Mesenteric fat pad (tissue), 1 donor: Measurements from ENCODE around the gene ANKS1B. TPM values are rescaled to one million over a fixed set of nuclear protein-coding genes. Genes with fewer than 3 reads are reported as not detected.
"Not testable (repeated sequence)": the region's sequence is repeated elsewhere in the genome, so short reads cannot be mapped to it uniquely, and the experiment has no call there.

Experiments
- DNase-seq: peaks from one replicate; pipeline ENCODE4 v3.0.0-alpha.2; 2020; ENCODE audit warnings: low spot score
- total RNA-seq: library from RNA; stranded (reverse); fragmentation: NEBNext Ultra II Directional; extraction: Animal tissue kit (Norgen Biotek cat#: 25700); gene quantifications from one replicate; pipeline ENCODE4 v1.2.1, GENCODE V29; 2021
- donor health status: DM: yes; HTN: yes; CAD: no.

Gene ANKS1B
- total RNA-seq, 1 donor from 2014 or later: 5.3 TPM

DNA sequence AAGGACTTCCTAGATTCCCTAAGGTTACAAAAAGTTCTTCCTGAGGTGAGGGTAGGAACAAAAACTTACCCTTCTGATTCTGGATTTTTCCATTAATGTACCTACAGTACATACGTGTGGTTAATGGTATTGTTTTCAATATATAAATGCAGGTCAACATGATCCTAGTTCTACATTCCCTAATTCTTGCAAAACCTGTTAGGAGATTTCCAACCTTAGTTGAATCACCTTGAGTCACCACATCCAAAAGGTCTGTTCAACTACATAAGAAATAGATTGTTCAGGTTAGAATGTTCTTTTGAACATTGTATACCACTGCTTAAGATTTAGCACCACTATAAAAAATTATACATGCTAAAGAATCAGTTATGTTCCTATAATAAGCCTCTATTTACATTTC, 218.3 kb downstream of the ANKS1B start:
- DNase-seq: no peak

GRCh38 chr12:99765469-99766114, 219.1 kb downstream of the ANKS1B start:
- no peak for DNase-seq

GRCh38 chr12:99759444-99759843, 225.3 kb downstream of the ANKS1B start:
- DNase-seq: no peak

- DNase-seq: no peak
These were observed 225.7 kb downstream of the ANKS1B start for GRCh38 chr12:99758997-99759396.

DNA sequence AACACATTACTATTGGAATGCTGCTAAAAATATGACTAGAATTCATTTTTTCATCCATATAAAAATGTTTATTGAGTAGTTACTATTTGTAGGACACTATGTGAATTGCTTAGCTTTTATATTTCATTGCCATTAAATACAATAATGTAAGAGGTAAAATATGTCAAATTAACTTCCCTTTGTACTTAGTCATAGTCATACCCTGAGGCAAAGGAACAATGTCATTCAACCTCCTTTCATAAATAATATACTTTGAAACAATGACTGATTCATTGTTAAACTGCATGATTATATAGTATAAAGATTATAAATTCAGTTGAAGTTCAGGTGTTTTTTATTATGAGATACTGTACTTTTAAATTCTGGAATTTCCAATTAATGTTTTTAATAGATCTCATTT, 232.0 kb downstream of the ANKS1B start:
- DNase-seq: no peak

DNA sequence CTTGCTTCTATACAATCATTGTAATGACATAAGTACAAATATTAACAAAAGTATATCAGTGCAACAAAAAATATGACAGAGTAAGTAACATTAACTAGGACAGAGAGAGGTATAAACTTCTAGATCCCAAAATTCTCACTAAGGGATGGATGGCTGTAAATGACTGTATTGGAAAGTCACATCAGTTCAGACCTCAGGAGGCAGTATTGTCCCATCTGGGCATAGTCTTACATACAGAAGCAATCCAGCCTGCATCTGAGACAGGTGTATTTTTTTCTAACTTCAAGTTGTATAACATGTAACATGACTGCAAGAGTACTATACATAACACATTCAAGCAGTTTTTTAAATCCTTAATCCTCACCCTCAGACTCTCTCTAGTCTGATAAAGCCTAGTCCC, 238.2 kb downstream of the ANKS1B start:
- no peak for DNase-seq

DNA sequence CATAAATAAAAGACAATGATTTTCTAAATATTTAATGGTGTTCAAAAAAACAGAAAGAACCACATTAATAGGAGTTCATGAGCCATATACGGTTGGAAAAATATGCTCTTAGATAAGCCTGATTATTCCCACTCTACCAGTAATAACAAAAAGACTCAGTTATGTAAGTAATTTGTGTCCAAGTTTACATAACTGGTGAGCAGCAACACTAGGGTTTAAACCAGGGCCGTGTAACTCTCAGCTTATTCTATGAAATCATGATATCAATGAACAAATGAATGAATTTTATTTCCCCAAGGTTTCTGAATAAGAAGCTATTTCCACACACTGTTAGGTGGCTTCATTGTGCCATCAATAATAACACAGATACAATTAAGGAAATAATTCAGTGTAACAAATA, 238.8 kb downstream of the ANKS1B start:
- no peak for DNase-seq

DNA sequence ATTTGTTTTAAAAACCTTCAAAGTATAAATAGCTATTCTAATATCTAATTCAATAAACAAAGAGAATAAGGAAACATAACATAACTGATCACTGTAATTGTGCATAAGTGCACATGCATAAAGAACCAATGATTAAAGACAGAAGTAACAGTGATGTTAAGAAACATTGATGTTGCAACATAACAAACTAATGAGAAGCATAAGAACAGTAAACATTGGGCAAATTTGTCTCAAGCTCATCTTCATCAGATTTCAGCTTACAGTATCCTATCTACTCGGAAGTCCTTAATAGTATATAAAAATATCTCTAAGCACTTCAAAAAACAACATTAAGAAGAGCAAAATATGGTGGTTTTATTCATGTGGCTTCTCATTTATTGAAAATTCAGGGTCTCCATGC, 239.6 kb downstream of the ANKS1B start:
- no peak for DNase-seq

DNA sequence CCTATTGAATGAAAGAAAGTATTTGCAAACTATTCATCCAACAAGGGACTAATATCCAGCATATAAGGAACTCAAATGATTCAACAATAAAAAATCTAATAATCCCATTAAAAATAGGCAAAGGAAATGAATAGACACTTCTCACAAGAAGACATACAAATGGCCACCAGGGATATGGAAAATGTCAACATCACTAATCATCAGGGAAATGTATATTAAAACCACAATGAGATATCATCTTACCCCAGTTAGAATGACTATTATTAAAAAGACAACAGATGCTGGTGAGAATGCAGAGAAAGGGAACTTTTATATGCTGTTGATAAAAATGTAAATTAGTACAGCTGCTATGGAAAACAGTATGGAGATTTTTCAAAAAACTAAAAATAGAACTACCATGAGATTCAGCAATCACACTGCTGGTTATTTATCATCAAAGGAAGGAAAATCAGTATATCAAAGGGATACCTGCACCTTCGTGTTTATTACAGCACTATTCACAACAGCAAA, 247.9 kb downstream of the ANKS1B start:
- no peak for DNase-seq

DNA sequence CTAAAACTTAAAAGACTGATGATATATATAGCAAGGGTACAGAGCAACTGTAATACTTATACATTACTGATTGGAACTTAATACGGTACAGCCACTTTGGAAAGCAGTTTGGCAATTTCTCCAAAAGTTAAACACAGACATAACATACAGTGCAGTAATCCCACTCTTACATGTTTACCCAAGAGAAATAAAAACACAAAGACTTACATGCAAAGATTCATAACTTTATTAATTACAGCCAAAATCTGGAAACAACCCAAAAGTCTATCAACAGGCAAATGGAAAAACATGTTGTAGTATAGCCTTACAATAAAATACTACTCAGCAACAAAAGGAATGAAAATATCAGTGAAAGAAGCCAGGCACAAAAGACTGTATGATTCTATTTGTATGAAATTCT, 252.6 kb downstream of the ANKS1B start:
- no peak for DNase-seq

DNA sequence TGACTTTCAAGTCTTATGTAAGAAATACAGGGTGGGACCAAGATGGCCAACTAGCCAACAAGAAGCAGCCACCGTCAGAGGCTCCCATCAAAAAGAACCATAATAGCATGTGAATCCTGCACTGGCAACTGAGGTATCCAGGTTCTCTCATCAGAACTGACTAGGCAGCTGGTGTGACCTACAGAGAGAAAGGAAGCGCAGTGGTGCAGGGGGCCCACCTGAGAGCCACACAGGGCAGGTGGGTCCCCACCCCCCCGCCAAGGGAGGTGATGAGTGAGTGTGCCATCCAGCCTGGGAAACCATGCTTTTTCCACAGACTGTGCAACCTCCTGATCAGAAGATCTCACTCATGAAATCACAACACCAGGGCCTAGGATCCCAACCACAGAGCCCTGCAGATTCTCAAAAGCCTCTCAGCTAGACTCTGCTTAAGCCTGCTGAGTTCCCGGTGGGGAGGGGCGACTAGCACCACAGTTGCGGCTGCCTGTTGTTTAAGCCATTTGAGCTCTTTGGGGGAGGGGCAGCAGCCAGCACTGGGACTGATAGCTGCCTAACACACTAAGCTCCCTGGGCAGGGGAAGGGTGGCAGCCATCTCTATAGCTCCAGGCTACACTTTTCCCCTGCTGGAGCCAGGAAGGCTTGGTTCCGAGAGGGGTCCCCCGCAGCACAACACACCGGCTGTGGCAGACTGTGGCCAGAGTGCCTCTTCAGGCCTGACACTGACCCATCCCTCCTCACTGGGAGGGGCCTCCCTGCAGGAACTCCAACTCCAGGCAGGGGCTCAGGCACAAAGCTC, 261.8 kb downstream of the ANKS1B start:
- no peak for DNase-seq

DNA sequence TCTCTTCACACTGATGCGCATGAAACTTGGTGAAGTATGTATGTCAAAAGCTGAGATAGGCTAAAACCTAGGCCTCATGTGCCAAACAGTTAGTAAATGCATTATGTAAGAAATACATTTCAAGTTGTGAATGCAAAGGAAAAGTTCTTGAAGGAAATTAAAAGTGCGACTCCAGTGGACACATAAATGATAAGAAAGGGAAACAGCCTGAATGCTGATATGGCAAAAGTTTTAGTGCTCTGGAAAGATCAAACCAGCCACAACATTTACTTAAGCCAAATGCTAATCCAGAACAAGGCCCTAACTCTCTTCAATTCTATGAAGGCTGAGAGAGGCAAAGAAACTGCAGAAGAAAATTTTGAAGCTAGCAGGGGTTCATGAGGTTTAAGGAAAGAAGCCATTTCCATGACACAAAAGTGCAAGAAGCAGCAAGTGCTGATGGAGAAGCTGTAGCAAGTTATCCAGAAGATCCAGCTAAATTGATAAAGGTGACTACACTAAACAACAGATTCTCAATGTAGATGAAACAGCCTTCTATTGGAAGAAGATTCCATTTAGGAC, 262.9 kb downstream of the ANKS1B start:
- no peak for DNase-seq

- not testable (repeated sequence) for DNase-seq
These were observed 264.7 kb downstream of the ANKS1B start for GRCh38 chr12:99720083-99720465.

DNA sequence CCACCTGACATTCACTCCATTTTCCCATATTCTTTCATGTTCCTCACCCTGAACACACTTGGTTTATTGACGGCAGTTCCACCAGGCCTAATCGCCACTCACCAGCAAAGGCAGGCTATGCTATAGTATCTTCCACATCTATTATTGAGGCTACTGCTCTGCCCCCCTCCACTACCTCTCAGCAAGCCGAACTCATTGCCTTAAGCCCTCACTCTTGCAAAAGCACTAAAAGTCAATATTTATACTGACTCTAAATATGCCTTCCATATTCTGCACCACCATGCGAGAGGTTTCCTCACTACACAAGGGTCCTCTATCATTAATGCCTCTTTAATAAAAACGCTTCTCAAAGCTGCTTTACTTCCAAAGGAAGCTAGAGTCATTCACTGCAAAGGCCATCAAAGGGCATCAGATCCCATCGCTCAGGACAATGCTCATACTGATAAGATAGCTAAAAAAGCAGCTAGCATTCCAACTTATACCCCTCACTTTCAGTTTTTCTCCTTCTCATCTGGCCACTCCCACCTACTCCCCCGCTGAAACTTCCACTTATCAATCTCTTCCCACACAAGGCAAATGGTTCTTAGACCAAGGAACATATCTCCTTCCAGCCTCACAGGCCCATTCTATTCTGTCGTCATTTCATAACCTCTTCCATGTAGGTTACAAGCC, 265.2 kb downstream of the ANKS1B start:
- not testable (repeated sequence) for DNase-seq

GRCh38 chr12:99715841-99716510, 268.8 kb downstream of the ANKS1B start:
- DNase-seq: not testable (repeated sequence)

GRCh38 chr12:99714921-99715320, 269.8 kb downstream of the ANKS1B start:
- DNase-seq: not testable (repeated sequence)

GRCh38 chr12:99713946-99714520, 270.7 kb downstream of the ANKS1B start:
- no peak for DNase-seq

DNA sequence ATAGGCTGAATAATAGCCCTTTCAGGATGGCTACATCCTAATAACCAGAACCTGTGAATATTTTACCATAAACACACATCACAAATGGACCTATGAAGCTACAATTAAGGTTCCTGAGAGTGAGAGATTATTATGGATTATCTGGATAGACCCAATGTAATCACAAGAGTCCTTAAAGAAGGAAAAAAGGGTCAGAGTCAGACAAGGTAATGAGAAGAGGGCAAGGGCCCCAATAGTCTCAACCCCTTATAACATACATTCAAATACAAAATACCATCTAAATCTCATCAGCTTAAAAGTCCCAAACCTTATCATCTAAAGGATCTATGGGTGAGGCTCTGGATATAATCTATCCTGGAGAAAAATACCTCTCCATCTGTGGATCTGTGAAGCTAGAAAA, 272.5 kb downstream of the ANKS1B start:
- no peak for DNase-seq

GRCh38 chr12:99711246-99711645, 273.5 kb downstream of the ANKS1B start:
- DNase-seq: no peak

DNA sequence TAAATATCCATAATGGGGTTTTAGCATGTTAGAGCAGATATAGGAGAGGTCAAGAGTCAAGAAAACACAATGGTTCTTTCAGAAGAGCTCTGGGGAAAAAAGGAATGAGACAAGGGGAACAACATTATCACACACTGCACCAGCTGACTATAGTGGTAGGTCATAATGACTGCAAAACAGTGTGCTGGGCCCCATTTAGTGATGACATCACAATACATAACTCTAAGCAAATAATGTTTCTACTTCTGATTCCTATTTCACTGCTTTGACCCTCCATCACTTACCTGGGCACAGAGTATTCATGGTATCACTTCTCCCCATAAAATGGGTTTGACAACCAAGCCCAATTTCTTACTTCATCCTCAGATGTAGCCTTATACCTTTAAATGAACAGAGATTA, 275.1 kb downstream of the ANKS1B start:
- DNase-seq: no peak

DNA sequence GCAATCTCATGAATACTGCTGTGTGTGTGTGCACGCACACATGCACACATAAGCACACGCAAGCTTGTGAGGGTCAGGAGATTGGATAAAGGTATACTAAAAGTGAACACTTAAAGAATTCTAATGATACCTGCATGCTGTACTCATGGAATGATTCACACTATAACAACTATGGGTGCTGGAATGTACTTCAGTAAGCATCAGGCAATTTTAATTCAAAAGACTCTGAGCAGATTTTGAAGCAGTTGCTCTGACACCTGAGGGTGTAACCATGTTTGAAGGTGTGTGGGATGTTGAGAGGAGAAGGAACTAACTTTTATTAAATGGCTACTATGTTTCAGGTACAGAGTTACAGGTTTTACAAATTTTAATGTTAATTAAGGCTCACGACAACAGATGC, 275.6 kb downstream of the ANKS1B start:
- no peak for DNase-seq
